DLD1 (cell line): ENCODE results near the gene SYT1.
"Not testable (repeated sequence)": the region's sequence is repeated elsewhere in the genome, so short reads cannot be mapped to it uniquely, and the experiment has no call there.

ENCODE experiments used
- in situ Hi-C: cut with HindIII; loops from 2 replicates; pipeline ENCODE4 v1.10.0; 2017; ENCODE audit warnings: low sequenced_read_pairs

SYT1 gene

GRCh38 chr12:78966062-78966461, 101.5 kb downstream of the SYT1 start:
- in situ Hi-C loops: no loop called here

DNA sequence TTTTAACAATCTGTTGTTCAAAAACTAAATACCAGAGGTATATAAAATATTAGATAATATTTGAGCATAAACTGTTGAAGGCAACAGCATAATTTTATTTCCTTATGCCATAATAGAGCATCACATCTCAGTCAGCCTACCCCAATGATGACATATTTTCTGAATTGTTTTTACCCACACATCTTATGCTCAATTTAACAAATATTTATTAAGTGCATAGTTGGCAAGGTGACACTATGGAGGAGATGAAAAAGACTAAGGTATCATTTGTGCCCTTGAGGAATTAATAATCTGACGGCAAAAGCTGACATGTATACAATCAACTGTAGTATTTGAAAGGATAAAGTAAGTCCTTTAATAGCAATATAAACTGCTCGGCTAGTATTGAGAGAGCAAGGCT, 102.4 kb downstream of the SYT1 start:
- in situ Hi-C loops: no loop called here

GRCh38 chr12:78968226-78968625, 103.7 kb downstream of the SYT1 start:
- in situ Hi-C loops: no loop called here

- in situ Hi-C loops: no loop called here
These were observed 105.5 kb downstream of the SYT1 start for GRCh38 chr12:78970041-78970440.

- in situ Hi-C loops: no loop called here
These were observed 112.8 kb downstream of the SYT1 start for GRCh38 chr12:78977304-78977867.

GRCh38 chr12:78994168-78994791, 129.7 kb downstream of the SYT1 start:
- in situ Hi-C loops: no loop called here

DNA sequence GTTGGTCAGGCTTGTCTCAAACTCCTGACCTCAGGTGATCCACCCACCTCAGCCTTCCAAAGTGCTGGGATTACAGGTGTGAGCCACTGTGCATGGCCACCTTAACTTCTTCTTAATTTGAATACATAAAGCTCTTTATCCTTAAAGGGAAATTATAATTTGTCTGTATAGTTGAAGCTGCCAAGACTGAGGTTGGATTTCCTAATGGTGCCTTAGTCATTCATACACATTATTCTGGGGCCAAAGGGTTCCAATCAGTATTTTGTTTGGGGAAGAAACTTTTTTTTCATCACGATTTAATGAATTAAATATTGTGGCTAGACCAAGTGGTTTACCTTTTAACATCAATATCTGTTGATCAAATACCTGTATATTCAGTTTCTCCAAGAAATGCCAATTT, 135.9 kb downstream of the SYT1 start:
- in situ Hi-C loops: no loop called here

DNA sequence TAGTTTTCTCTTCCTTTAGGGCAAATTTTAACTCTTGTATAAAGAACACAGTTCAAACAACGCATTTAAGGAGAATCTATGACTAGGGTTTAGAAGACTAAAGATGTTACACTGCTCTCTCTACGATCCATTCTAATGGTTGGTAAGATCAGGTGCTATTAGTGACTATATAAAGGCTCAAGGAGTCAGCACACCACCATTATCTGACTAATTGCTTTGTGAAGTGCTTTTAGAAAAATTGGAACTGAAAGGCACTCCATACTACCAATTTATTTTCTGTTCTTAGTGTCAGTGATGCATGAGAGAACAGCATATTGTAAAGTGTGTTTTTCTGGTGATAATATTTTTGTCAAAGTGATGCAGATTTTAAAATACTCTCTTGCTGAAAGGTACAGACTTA, 136.8 kb downstream of the SYT1 start:
- in situ Hi-C loops: no loop called here

GRCh38 chr12:79006306-79006705, 141.7 kb downstream of the SYT1 start:
- in situ Hi-C loops: no loop called here

DNA sequence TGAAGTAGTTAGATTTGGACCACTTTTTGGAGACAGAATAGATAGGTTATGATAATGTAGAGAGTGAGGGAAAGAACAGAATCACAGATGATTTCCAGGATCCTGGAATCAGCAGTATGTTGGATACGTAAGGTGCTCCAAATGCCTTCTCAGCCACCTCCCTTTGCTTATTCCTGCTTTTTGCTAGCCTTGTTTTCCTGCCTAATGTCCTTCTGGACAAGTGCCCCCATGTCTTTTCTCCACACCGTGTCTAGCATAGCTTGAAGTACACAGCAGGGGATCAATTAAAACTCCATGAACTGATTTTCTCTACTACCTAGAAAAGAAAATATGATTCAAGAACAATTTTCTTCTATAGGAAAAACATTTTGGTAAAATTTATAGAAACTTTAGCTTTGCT, 144.0 kb downstream of the SYT1 start:
- in situ Hi-C loops: no loop called here

DNA sequence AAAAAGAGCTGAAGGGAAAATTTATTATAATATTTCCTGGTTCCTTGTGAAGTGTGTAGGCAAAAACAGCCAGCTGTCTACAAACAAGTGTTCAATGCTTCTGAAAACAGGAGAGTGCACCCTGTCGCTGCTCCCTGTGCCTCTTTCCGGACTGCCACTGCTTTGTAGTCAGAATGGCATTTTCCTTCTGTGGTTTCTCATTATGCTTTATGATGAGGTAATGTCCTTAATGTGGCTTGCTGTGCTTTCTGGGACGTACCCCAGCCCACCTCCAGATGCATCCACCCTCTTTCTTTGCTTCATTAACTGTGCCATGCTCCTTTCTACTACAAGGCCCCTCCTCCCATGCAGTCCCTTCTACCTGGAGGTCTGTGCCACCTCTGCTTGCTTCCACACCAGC, 148.1 kb downstream of the SYT1 start:
- in situ Hi-C loops: no loop called here

DNA sequence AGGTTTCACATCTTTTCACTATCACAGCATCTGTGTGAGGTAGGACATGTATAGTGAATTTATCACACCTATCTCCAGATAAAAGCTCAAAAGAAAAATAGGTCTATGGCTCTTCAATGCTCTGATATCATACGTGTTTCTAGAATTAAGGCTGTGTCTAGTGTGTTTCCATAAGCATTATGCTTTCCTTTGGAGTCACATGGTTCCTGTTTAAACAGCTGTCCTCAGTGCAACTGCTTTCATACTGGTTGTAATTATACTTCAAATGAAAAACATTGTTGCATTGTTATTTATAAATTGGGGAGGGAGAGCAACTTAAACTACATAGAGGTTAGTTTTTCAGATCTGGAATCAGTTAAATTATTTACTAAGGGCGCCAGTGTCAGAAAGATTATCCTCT, 151.6 kb downstream of the SYT1 start:
- in situ Hi-C loops: no loop called here

DNA sequence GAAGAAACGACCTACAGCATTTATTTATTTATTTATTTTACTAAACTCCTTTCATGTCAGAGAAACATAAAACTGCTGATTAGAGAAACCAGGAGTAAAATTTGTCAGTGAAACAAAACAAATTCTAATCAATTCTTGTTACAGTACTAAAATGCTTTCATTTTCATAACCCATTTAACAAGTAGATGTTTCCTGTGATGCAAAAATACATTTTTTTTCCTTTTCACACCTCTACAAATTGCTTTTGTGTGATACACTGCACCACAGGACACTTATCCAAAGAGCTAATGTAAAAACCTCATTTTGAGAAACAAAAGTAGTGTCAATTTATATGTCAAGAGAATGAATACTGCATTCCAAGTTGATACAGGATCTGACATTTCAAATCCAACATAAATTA, 155.1 kb downstream of the SYT1 start:
- in situ Hi-C loops: no loop called here

- in situ Hi-C loops: no loop called here
These were observed 155.5 kb downstream of the SYT1 start for GRCh38 chr12:79020106-79020505.

DNA sequence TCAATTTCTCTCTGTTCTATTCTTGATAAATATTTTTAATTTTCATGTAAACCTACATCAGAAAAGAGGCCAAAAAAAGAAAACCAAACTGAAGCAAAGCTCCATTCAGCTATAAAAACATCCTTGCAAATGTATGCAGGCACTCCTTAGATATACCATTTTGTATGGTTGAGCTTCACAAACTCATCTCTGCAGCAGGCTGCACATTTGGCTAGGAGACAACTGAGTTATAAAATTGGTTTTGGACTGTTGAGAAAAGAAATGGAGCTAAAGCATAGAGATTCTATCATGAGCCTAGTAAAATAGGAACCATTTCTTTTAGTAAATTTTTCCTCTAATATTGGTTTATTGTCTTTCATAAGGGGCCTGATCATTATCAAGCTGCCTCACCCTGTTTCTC, 156.4 kb downstream of the SYT1 start:
- in situ Hi-C loops: no loop called here

- in situ Hi-C loops: no loop called here
These were observed 158.7 kb downstream of the SYT1 start for GRCh38 chr12:79023261-79023660.

GRCh38 chr12:79023784-79024183, 159.2 kb downstream of the SYT1 start:
- in situ Hi-C loops: no loop called here

GRCh38 chr12:79033788-79034187, 169.2 kb downstream of the SYT1 start:
- in situ Hi-C loops: no loop called here

DNA sequence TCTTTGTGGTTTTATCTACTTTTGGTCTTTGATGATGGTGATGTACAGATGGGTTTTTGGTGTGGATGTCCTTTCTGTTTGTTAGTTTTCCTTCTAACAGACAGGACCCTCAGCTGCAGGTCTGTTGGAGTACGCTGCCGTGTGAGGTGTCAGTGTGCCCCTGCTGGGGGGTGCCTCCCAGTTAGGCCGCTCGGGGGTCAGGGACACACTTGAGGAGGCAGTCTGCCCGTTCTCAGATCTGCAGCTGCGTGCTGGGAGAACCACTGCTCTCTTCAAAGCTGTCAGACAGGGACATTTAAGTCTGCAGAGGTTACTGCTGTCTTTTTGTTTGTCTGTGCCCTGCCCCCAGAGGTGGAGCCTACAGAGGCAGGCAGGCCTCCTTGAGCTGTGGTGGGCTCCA, 180.2 kb downstream of the SYT1 start:
- in situ Hi-C loops: not testable (repeated sequence)

GRCh38 chr12:79045149-79045703, 180.7 kb downstream of the SYT1 start:
- in situ Hi-C loops: not testable (repeated sequence)

- in situ Hi-C loops: no loop called here
These were observed 181.4 kb downstream of the SYT1 start for GRCh38 chr12:79046021-79046420.

DNA sequence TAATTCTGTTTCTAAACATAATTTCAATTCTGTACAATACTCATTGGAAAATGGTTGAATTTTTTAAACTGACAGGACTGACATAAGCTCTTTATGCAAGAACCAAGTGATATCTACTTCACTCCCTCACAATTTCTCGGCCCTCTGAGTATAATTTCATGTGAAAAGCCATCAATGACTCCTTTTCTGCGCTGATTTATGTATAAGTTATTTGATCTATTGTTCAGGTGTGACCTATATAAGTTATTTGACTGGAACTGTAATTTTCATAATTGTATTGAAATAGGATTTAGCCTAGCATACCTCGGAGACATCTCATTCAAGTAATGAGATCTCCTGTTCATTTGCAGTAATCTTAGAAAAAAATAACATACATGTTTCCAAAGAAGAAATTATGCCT, 184.4 kb downstream of the SYT1 start:
- in situ Hi-C loops: no loop called here

DNA sequence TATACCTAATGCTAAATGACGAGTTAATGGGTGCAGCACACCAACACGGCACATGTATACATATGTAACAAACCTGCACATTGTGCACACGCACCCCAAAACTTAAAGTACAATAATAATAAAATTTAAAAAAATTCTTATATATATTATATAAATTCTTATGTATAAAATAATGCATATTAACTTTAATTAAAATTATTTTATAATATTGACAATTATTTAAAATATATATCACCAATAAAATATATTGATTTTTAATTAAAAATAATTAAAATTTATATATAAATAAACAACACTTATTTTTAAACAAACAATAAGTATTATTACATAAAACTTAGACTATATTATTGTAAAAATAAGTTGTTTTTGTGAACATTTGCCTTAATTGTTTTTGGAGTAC, 188.8 kb downstream of the SYT1 start:
- in situ Hi-C loops: no loop called here
